Ishikawa (cell line): ENCODE data around the gene SEPTIN3.

Experiments used
- CEBPB ChIP-seq: IDR thresholded peaks from 2 replicates; pipeline ENCODE4 v1.6.1; 2012
- CREB1 ChIP-seq: IDR thresholded peaks from 2 replicates; pipeline ENCODE4 v1.6.1; 2012; ENCODE audit warnings: low read depth
- EGR1 ChIP-seq: IDR thresholded peaks from 2 replicates; pipeline ENCODE4 v1.6.1; 2012
- EP300 ChIP-seq: IDR thresholded peaks from 2 replicates; pipeline ENCODE4 v1.6.1; 2012; ENCODE audit warnings: borderline replicate concordance
- FOXM1 ChIP-seq: IDR thresholded peaks from 2 replicates; pipeline ENCODE4 v1.6.1; 2012; ENCODE audit warnings: low read depth, borderline replicate concordance
- MAX ChIP-seq: IDR thresholded peaks from 2 replicates; pipeline ENCODE4 v1.6.1; 2012
- NFIC ChIP-seq: IDR thresholded peaks from 2 replicates; pipeline ENCODE4 v1.6.1; 2012
- RAD21 ChIP-seq: IDR thresholded peaks from 2 replicates; pipeline ENCODE4 v1.6.1; 2012; ENCODE audit warnings: low read depth
- REST ChIP-seq: IDR thresholded peaks from 2 replicates; pipeline ENCODE4 v1.6.1; 2012; ENCODE audit warnings: low read depth, mild to moderate bottlenecking
- TAF1 ChIP-seq: IDR thresholded peaks from 2 replicates; pipeline ENCODE4 v1.6.1; 2012; ENCODE audit warnings: low read depth, mild to moderate bottlenecking
- TCF12 ChIP-seq: IDR thresholded peaks from 2 replicates; pipeline ENCODE4 v1.6.1; 2012; ENCODE audit warnings: low read depth
- TEAD4 ChIP-seq: IDR thresholded peaks from 2 replicates; pipeline ENCODE4 v1.6.1; 2012
- USF1 ChIP-seq: IDR thresholded peaks from 2 replicates; pipeline ENCODE4 v1.6.1; 2012
- YY1 ChIP-seq: IDR thresholded peaks from 2 replicates; pipeline ENCODE4 v1.6.1; 2012; ENCODE audit warnings: low read depth
- ZBTB7A ChIP-seq: IDR thresholded peaks from 2 replicates; pipeline ENCODE4 v1.6.1; 2012; ENCODE audit warnings: low read depth

The SEPTIN3 gene

GRCh38 chr22:41966607-41967240, 2.5 kb upstream of the SEPTIN3 start:
- peak; percentile 54 for TF ChIP-seq RAD21
- TF ChIP-seq TEAD4, result no peak
- no peak for TF ChIP-seq MAX
- no peak for TF ChIP-seq USF1

GRCh38 chr22:41968601-41969000, 642 bp upstream of the SEPTIN3 start:
- no peak for TF ChIP-seq RAD21
- TF ChIP-seq TAF1, result no peak
- no peak for TF ChIP-seq TCF12
- no peak for TF ChIP-seq USF1
- no peak for TF ChIP-seq YY1
- TF ChIP-seq TEAD4, result no peak
- no peak for TF ChIP-seq MAX

GRCh38 chr22:41970601-41971000, 1.4 kb downstream of the SEPTIN3 start:
- TF ChIP-seq MAX, result no peak

- TF ChIP-seq NFIC (no peak), TCF12 (no peak), YY1 (no peak), ZBTB7A (no peak), EP300 (no peak), CEBPB (no peak)
These were observed 2.2 kb downstream of the SEPTIN3 start for GRCh38 chr22:41971431-41971830.

GRCh38 chr22:41974691-41975290, 5.5 kb downstream of the SEPTIN3 start:
- TF ChIP-seq CEBPB (peak; percentile 83), MAX (no peak)

- TF ChIP-seq REST (no peak), TEAD4 (no peak), EGR1 (no peak), EP300 (no peak), ZBTB7A (no peak), RAD21 (no peak), TCF12 (no peak), FOXM1 (no peak), TAF1 (no peak), MAX (no peak), CEBPB (no peak), CREB1 (no peak)
These were observed 6.2 kb downstream of the SEPTIN3 start for GRCh38 chr22:41975299-41976069.

GRCh38 chr22:41976070-41976901, 7.0 kb downstream of the SEPTIN3 start:
- 0 out of 2 replicates have a peak, but pooled peaks have one; percentile 53 for TF ChIP-seq ZBTB7A
- TF ChIP-seq REST, result no peak
- no peak for TF ChIP-seq EGR1
- TF ChIP-seq RAD21, result no peak
- TF ChIP-seq CREB1, result no peak
- peak; percentile 23; the same call in 1 of the 2 replicates for TF ChIP-seq MAX
- no peak for TF ChIP-seq NFIC
- peak; percentile 86 for TF ChIP-seq USF1
- TF ChIP-seq TCF12, result no peak
- no peak for TF ChIP-seq TEAD4
